Right forelimb (tissue), 1 donor: ENCODE data around the gene ARPC1B.
"Not testable (repeated sequence)": the region's sequence is repeated elsewhere in the genome, so short reads cannot be mapped to it uniquely, and the experiment has no call there.

Source experiments
- DNase-seq: peaks from one replicate; pipeline ENCODE4 v3.0.0-alpha.2; 2018

ARPC1B gene

GRCh38 chr7:99415513-99416127, 41.1 kb downstream of the ARPC1B start:
- not testable (repeated sequence) for DNase-seq

DNA sequence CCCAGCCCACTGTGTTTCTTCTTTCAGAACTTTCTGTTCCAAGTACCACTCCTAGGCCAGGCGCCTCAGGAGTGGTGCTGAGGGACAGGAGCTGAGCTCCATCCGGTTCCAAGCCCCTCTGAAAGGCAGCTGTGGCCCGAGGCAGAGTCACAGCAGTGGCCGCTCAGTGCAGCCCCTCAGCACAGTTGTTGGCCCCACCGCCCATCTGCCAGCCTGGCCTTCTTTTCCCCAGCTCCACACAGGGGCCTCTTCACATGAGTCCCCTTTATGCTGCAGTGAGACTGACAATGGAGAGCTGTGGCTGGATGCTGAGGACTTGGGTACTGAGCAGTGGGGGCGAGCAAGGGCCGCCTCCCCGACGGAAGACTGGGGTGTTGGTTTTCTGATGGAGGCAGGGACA, 43.7 kb downstream of the ARPC1B start:
- DNase-seq: no peak

DNA sequence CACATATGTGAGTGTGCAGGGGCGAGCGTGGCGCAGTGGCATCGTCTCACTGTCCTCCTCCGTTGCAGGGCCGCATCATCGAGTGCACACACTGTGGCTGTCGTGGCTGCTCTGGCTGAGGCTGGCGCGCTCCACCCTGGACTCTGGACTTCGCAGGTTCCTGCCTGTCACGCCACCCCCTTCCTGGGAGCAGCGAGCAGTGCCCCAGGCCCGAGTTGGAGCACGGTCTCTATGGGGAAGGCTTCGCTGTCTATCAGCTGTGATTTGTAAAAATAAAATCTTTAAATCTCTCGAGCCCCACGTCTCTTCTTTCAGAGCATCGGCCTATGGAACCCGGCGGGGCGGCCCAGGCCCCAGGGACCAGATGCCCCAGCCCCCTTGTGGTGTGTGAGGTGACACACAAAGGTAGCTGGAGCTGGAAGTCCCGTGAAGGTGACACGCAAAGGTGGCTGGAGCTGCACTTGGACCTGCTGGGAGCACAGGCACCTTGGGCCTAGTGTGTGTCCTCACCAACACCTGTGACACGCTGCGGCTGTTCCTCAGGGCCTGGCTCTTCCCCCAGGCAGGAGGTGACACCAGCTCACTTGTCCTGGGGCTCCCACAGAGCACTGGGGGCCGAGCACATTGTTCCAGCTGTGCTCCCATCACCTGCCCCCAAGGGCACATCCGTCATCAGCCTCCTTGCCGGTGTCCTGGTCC, 44.9 kb downstream of the ARPC1B start:
- DNase-seq: no peak

DNA sequence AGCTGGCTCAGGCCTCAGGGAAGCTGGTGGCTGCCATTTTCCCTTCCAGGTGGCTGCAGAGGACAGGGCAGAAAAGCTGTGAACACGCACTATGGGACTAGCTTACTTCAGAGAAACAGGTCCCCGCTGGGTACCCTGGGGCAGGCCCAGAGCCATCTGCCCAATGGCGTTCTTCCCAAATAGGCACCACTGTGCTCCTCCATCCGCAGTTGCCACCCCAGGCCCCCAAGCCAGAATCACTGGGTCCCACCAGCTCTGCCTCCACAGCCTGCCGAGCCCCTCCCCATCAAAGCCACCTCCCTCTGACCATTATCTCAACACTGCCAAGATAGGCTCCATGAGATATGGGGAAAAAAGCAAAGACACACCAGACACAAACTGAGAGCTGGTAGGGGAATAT, 45.7 kb downstream of the ARPC1B start:
- no peak for DNase-seq

DNA sequence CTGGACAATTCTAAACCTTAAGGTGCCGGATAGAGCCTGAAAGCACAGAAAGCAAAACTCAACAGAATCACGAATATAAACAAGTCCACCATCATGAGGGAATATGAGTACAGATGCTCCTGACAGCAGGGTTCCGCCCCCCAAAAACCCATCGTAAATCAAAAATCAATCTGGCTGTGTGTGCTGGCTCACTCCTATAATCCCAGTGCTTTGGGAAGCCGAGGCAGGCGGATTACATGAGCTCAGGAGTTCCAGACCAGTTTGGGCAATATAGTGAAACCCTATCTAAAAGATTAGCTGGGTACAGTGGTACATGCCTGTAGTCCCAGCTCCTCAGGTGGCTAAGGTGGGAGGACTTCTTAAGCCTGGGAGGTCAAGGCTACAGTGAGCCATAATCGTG, 46.5 kb downstream of the ARPC1B start:
- no peak for DNase-seq

DNA sequence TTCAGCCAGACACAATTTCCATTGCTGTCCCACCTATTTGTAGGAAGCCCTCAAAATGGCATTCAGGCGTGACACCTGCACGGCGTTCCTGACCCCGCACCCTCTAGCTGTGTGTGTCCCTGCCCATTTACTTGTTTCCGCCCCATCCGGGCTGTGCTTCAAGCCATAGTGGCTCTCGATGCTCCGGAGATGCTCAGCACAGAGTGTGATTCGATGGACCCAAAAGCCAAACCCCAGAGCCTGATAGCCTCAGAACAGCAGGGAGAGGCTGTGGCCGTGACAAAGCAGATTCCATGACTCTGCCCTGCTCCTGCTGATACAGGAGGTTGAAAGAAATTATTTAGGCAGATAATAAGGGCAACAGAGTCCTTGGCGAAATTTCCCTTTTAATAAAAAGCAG, 47.7 kb downstream of the ARPC1B start:
- DNase-seq: no peak

DNA sequence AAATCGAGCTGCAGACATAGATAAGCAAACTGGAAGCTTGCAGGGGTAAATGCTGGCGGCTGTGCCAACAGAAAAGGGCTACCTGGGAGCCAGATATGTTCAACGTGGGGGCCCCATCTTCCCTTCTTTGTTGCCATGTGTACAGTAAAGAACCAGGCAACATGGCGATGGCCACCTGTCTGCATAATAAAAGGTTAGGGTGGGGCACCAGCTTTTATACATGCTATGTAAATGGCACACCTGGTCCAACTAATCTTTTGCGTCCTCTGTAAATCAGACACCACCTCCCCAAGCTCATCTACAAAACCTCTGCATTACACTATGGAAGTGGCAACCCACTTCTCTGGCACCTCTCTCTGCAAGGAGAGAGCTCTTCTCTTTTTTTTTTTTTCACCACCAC, 48.1 kb downstream of the ARPC1B start:
- no peak for DNase-seq

GRCh38 chr7:99424932-99425730, 50.6 kb downstream of the ARPC1B start:
- DNase-seq: no peak

DNA sequence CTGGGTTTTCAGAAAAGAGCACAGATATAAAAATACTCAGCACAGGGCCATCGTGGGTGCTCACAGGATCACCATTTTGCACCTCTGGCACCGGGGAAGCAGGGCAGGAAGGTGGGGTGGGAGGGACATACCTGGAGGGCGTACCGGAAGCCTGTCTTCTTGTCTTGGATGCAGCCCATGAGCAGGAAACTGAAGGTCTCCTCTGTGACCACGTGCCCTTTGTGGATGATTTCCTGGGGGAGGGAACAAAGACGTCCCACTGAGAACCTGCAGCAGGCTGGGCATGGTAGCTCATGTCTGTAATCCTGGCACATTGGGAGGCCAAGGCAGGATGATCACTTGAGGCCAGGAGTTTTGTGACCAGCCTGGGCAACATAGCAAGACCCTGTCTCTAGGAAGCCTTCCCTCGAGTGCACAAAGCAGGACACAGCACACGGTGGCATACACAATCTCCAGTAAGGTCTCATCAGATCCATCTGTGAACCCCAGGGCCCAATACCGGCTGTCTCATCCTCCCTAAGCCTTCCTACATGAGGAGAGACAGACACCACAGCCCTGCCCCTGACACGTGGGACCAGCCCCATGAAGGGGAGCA, 54.5 kb downstream of the ARPC1B start:
- DNase-seq: no peak

DNA sequence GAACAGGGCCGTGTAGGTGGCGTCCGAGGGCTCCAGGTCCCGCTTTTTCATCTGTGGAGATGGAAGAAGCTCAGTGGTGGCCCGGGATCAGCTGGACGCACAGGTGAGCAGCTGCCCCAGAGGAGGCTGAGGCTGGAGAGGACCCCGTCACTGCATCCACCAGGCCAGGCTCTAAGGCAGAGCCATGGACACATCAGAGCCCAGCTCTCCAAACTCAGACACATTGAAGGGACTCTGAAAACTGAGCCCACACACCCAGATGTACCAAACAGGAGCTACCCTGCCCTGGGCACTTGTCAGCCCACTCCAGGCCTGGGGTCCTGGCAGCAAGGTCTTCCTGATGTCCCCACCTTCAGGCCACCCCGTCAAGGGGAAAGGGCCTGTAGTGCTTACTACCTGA, 55.2 kb downstream of the ARPC1B start:
- DNase-seq: no peak

- DNase-seq: not testable (repeated sequence)
Measured at GRCh38 chr7:99431756-99432540, 57.4 kb downstream of the ARPC1B start.

GRCh38 chr7:99433158-99433557, 58.6 kb downstream of the ARPC1B start:
- no peak for DNase-seq

DNA sequence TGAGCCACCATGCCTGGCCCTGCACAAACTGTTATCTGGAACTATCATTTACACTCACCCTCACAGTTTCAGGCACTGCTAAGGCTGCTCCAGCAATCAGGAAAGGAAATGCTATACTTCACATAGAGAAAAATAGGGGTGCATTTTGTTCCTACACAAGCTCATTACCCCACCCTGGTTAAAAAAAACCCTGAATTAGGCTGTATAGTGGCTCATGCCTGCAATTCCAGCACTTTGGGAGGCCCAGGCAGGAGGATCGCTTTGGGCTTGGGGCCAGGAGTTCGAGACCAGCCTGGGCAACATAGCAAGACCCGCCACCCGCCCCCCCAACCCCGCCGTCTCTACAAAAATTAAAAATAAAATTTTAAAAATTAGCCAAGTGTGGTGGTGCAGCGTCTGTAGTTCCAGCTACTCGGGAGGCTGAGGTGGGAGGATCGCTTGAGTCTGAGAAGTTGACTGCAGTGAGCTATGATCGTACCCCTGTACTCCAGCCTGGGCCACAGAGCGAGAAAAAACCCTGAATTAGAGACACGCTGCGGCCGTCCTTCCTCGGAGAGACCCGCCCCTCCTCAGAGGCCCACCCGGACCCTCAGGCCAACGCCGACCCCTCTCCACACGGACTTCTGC, 63.5 kb downstream of the ARPC1B start:
- DNase-seq: no peak

GRCh38 chr7:99438573-99439480, 64.3 kb downstream of the ARPC1B start, which contains the start of the genes CPSF4 and PTCD1:
Gene CPSF4, plus strand, starts transcription at chr7:99438943. Its CDS starts 140 bp downstream, at chr7:99439083.
Gene PTCD1, minus strand, starts transcription at chr7:99438798. Its CDS starts 3,556 bp downstream, at chr7:99435242.
- peak; percentile 97 for DNase-seq

DNA sequence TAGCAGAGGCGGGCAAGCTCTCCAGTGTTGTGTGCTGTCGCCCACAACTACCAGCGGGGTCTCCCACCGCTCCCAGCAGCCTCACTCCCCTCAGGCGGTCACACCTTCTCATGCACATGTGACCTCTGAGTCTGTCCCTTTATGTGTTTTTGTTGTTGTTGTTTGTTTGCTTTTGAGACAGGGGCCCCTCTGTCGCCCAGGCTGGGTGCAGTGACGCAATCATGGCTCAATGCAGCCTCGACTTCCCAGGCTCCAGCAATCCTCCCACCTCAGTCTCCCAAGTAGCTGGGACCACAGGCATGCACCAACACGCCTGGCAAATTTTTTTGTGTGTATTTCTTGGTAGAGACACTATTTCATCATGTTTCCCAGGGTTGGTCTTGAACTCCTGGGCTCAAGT, 65.7 kb downstream of the ARPC1B start:
- DNase-seq: no peak
